HG03565 (cell line): ENCODE data around the gene CMTM8.
"Not testable (repeated sequence)": the region's sequence is repeated elsewhere in the genome, so short reads cannot be mapped to it uniquely, and the experiment has no call there.

Experiments used
- ATAC-seq: cut with Tn5 transposase; IDR thresholded peaks from one replicate; pipeline ENCODE4 v1.9.1; 2021; ENCODE audit warnings: mild to moderate bottlenecking, moderate library complexity; ENCODE audit not compliant: unreplicated experiment

The CMTM8 gene

DNA sequence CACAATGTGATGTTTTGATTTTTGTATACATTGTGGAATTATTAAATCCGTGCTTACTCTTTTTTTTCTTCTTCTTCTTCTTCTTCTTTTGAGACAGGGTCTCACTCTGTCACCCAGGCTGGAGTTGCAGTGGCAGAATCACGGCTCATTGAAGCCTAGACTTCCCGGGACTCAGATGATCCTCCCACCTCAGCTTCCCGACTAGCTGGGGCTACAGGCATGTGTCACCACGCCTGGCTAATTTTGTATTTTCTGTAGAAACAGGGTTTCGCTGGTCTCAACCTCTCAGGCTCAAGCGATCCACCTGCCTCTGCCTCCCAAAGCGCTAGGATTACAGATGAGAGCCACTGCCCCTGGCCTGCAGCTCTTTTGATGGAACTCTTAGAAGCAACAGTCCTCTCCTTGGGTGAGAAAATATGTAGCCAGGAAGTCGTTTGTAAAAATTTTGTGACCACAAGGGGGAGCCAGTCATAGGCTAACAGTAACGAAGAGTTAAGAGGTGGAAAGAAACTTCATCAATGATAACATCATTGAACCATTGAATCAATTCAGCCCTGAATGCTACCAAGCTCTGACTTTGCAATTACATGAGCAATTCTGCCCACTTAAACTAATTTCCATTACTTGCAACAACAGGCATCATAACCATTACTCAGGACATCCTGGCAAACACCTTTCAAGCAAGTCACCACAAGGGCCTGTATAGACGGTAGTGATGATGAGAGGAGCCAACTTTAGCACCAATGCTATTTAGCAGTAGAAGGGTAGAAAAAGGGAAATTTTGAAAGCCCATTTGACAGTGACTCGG, 136.5 kb downstream of the CMTM8 start:
- no peak for ATAC-seq

DNA sequence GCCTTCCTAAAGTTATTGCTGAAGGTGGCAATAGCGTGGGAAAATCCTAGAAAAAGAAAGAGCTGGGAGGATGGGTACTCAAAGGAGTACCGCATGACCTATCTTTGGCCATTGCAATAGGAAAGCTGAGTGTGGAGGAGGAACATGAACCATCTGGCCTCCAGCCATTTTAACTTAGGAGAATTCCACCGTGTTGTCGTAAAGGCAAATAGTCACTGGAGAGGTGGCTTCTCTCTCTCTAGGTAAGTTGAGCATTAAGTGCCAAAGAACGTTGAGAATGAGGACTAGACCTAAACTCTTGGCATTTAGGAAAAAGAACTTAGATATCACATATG, 137.1 kb downstream of the CMTM8 start:
- no peak for ATAC-seq

DNA sequence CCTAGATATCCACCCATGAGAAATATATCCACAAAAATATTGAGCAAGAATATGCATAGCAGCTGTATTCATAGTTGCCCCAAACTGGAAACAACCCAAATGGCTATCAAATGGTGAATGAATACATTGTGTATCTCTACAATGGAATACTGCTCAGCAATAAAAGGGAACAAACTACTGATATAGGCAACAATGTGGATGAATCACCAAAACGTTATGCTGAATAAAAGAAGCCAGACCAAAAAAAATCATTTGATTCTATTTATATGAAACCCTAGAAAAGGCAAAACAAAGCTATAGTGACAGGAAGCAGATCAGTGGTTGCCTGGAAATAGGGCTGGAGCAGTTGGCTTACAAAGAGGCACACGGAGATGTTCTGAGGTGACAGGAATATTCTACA, 137.6 kb downstream of the CMTM8 start:
- ATAC-seq = no peak

DNA sequence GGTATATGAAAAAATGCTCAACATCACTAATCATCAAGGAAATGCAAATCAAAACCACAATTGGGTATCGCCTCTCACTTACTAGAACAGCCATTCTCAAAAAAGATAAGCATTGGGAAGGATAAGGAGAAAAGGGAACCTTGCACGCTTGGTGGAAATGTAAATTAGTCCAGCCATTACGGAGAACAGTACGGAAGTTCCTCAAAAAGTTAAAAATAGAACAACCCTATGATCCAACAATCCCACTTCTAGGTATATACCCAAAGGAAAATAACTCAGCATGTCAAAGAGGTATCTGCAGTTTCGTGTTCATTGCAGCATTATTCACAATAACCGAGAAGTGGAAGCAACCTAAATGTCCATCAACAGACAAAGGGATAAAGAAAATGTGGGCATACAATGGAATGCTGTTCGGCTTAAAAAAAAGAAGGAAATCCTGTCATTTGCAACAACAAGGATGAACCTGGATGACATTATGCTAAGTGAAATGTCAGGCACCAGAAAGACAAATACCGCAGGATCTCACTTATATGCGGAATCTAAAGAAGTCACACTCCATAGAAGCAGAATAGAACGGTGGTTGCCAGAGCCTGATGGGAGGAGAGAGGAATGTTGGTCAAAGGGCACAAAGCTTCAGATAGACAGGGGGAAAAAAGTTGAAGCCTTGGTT, 141.5 kb downstream of the CMTM8 start:
- ATAC-seq = no peak

DNA sequence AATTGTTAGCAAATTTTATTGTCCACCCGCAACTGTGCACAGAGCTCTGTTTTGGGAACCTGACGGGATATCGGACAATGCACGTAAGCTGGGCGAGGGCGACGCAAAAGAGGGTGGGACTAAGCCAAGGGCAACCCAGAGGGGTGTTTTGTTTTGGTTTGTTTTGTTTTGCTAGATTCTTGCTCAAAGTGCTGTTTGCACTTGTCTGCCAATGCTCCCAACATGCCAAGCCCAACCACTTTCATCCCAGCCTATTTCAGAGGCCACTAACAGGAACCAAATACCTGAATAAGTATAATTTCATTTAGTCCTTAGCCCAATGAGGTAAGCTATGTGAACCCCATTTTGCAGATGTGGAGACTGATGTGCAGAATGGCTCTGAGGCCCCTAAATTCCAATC, 143.4 kb downstream of the CMTM8 start:
- ATAC-seq = no peak

DNA sequence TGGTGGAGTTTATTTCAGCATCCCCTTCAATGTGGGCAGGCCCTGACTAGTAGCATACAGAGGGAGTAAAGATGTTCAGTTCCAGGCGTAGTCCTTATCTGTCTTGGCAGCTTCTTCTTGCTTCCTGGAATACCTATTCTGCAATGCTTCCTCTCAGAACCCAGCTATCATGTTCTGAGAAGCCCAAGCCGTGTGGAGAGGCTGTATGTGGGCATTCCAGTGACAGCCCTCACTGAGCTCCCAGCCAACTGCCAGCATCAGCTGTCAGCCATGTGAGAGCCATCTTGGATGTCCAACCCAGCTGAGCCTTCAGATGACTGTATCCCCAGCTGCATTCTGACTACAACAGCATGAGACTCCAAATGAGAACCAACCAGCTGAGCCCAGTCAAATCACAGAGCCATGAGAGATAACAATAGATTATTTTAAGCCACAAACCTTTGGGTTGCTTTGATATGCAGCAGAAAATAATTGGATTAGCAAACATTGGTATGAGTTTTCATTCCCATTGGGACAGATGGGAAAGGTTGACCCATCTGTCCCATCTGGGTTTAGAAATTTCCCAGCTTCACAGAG, 144.7 kb downstream of the CMTM8 start:
- ATAC-seq = no peak

DNA sequence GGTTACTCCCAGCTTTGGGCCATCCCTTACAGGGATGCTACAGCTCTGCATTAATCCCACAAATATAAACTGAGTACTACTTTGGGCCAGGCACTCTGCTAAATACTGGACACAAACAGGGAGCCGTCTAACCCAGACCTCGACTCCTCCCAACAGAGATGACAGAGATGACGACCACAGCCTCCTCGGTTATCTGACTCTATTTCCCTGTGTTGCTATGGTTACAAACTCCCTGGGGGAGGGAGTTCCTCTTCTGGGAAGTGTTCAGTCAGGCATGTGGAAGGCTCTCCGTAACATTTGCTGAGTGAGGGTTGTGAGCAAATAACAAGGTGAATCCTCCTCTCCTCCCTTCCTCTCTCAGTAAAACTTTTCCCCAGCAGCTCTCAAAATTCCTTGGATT, 146.5 kb downstream of the CMTM8 start:
- no peak for ATAC-seq

DNA sequence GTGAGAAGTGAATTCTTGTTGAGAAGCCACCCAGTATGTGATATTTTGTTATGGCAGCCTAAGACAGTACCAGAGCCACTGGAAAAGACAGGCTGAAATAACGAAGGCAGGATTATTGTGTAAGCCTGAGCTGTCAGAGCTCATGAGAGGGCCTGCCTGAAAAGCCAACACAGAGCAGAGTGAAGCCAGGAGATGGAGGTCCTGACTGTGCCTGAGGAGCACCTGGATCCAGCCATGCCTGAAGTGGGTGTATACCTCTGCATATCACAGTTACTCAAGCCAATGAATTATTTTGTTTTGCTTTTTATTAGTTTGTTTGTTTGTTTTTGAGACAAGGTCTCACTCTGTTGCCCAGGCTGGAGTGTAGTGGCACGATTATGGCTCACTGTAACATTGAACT, 149.0 kb downstream of the CMTM8 start:
- no peak for ATAC-seq

DNA sequence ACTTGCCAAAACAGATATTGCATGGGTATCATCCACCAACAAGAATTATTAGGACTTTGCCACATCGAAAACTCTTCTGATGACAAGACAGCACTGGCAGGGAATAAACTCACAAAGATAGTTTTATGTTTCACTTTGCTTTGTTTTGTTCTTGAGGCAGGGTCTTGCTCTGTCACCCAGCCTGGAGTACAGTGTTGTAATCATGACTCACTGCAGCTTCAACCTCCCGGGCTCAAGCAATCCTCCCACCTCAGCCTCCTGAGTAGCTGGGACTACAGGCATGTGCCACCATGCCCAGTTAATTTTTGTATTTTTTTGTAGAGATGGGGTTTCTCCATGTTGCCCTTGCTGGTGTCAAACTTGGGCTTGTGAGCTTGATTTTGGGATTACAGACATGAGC, 151.1 kb downstream of the CMTM8 start:
- not testable (repeated sequence) for ATAC-seq

DNA sequence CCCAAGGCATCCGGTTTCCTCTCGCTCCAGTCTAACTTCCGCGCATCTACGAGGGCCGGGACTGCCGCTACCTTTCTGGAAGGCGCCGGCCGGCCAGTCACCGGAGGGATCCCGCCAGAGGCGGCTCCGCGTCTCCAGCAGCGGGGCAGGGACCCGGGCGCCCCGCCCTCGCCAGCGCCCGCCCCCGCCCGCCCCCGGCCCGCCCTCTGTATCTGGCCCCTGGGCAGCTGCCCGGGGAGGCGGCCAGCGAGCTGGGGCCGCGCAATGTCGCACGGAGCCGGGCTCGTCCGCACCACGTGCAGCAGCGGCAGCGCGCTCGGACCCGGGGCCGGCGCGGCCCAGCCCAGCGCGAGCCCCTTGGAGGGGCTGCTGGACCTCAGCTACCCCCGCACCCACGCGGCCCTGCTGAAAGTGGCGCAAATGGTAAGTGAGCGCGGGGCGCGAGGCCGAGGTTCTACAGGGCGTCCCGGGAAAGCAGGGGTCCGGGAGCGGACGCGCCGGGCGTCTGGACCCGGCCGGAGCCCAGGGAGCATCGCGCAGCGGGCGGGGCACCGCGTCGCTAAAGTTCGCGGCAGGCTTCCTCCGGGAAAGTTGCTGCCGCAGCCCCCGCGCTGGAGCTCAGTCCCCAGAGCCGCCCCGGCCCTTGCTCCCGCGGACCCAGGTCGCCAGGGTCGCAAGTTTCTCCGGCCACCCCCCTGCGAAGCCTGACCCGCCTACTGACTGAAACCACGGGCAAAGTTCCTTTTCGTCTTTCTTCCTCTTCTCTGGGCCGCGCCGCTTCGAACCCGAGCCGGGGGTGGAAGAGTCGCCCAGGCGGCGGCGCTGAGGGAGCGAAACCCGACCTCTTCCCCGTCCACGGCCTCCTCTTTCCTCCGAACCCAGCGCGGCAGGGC, 153.4 kb downstream of the CMTM8 start, which contains the start of gene CMTM7:
Gene CMTM7, plus strand, starts transcription at position 211 of the 893 bp plus-strand sequence. Its CDS starts 54 bp downstream, at position 265.
- no peak for ATAC-seq

DNA sequence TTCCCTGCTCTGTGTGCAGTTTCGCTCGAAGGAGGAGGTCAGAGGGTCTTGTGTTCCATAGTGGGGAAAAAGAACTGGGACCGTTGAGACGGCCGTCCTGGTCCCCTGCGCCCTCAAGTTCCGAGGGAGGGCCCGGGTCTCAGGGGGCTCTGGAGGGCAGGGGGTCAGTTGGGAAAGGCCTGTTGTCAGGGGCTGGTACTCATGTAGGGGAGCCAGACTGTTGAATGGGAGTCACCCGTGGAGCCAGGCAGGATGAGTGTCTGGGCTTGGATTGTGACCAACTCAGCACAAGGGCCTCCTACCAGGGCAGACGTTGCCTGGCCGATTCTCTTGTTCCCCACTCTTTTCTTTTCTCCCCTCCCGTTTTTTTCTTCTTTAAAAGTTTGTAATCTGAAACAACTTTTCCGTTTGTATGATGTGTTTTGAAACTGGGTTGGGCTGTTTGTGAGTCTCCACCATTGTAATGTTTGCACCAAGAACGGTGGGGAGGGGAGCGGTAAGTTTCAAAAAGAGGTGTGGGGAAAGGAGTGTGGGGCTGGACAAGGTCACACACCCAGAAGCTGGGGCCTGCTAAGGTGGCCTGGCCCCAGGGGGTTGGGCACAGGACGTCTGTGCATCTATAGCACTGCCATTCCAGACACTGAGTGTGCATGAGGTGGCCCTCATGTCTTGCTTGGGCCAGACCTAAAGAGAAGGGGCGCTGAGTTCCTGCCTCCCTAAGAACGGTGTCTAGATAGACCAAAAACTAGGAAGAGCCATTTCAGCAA, 154.2 kb downstream of the CMTM8 start:
- no peak for ATAC-seq

DNA sequence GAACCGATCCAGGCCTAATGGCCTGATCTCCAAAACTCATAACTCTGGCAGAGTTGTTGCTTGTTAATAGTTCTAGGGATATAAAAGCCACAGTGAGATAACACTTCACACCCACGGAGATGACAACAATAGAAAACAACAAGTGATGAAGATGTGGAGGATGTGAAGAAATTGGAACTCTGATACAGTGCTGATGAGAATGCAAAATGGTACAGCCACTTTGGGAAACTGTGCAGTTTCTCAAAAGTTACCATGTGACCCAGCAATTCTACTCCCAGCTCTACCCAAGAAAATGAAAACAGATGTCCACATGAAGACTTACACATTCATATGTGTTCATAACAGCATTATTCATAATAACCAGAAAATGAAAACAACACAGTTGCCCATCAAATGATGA, 157.0 kb downstream of the CMTM8 start:
- ATAC-seq = no peak

DNA sequence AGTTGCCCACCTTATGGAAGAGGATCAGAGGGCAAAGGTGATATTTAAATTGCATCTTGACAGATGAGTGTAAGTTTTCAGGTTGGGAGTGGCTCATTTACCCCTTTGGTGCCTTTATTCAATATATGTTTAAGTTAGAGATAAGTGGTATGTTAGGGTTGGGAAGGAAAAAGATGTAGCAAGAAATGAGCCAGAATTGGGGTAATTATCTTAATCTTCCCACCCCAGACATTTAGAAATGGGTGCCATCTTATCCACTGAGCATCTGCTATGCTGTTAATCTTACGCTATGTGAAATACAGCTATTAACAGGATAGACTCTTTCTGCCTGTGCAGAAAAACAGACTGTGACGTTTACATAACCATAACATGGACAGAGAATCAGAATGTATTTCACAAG, 159.5 kb downstream of the CMTM8 start:
- ATAC-seq = no peak

DNA sequence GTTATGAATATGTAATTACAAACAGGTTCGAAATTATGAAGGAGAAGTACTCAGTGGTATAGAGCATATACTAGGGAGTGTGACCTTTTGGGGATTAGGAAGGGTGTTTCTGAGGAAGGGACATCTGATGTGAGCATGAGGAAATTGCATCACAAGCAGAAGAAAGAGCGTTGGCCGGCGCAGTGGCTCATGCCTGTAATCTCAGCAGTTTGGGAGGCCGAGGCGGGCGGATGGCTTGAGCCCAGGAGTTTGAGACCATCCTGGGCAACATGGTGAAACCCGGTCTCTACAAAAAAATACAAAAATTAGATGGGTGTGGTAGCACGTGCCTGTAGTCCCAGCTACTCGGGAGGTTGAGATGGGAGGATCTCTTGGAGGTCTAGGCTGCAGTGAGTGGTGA, 160.1 kb downstream of the CMTM8 start:
- ATAC-seq = no peak

DNA sequence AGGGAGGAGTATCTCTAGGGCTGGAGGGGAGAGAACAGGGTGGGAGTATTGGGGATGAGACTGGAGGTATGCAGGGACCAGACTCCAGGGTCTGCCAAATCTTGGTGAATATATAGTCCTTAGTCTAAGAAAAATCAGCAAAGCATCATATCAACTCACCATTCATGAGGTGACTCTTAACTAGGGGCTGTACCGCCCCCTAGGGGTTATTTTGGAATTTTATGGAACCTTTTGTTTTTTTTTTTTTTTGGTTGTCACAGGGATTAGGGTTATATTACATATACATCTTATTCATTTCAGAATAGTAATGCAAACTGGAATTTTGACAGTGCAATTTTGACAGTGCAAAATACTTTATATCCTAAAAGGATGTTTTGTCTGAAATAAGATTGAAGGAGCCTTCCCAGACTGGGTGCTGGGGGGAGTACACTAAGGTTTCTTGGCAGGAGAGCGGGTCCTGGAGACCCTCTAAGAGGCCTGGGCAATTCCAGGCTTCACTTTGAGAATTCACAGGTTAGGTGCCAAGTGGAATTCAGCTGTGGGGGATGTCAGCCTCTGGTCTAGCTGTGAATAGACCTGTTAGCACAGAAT, 160.6 kb downstream of the CMTM8 start:
- no peak for ATAC-seq

DNA sequence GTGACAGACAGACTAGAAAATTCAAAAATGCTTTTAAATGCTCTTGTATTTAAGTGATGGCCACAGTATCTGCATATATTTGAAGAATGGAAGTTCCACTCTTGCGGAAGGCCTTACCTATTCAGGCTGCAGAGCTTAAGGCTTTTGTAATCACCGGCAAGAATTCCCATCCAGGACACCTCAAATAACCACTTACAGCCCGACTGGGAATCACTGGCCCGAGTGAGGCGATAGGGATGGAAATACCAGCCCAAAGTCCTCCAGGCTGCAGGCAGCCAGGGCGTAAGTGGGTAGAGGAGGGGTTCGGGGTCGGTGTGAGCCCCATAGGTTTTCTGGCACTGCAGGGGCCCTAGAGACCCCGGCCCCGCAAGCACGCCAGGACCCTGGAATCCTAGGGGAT, 162.6 kb downstream of the CMTM8 start:
- peak; percentile 9 for ATAC-seq

DNA sequence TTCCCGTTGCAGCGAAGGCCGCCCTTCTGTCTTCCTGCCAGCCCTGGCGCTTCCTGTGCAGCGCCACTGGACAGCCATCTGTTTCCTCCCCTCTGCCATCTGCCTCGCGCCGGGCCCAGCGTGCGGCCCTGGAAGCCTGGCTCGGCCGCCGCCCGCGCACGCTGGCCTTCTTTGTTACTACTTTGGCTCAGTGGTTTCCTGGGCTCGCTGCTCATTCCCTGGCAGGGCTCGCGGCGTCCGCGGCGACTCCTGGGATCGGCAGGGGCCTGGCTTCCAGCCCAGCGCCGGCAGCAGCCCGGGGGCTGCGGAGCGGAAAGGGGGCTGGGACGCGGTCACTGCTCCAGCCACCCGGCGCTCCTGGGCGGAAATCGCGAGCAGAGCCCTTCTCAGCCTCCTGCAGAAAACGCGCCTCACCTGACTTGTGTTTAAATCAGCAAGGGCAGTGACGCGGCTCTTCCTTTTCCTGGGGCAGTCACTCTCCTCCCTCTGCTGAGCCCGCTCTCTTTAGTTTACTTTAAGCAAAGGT, 163.1 kb downstream of the CMTM8 start:
- peak; percentile 43 for ATAC-seq

DNA sequence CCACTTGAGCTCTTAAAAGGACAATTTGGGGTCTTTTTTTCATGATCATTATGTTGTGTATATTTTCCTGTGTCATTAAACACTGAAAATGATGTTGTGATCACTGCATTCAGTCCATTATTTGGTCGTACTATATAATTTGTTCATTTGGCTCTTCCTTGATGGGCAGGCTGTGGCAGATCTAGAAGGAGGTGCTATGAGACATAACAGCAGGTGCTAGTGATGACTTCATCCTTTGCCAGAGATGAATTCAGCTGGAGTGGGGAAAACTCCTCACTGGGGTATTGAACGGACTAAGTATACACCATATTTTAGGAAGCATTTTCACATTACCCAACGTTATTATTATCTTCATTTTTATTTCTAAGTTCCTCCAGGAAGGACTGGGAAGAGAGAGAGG, 165.2 kb downstream of the CMTM8 start:
- ATAC-seq = no peak

DNA sequence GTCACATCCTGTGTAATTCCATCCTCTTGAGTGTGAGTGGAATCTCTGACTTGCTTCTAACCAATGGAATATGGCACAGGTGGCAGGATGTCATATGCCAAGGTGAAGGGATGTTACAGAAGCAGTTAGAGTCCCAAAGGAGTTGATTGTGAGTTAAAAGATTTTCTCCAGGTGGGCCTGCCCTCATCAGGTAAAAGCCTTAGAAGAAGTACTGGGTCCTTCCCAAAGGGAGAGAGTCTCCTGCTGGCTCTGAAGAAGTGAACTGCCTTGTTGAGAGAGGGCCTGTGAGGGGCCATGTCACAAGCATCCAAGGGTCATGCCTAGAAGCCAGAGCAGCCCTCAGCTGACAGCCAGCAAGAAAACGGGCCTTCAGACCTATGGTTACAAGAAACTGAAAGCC, 166.2 kb downstream of the CMTM8 start:
- ATAC-seq = no peak

DNA sequence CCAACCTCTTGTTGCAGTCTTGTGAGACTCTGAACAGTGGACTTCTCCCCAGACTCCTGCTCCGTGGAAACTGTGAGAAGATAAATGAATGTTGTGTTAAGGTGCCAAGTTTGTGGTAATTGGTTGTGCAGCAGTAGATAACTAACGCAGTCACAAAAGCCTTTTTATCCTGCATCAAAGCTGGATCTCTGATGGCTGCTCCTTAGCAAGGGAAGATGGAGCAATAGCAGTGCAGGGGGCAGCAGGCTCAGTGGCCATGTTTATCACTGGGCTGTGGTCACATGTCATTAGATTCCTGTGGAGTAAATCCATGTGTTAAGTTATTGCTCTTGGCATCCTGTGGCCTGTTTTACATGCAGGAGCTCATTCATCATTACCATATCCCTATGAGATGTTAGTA, 166.7 kb downstream of the CMTM8 start:
- no peak for ATAC-seq
